GM21825 (cell line): ENCODE results near the gene C9.
"Not testable (repeated sequence)": the region's sequence is repeated elsewhere in the genome, so short reads cannot be mapped to it uniquely, and the experiment has no call there.

Experiments used
- ATAC-seq: cut with Tn5 transposase; IDR thresholded peaks from one replicate; pipeline ENCODE4 v1.9.1; 2021; ENCODE audit warnings: mild to moderate bottlenecking, moderate library complexity; ENCODE audit not compliant: unreplicated experiment

Gene C9

GRCh38 chr5:39373791-39374190, 9.5 kb upstream of the C9 start:
- ATAC-seq = no peak

DNA sequence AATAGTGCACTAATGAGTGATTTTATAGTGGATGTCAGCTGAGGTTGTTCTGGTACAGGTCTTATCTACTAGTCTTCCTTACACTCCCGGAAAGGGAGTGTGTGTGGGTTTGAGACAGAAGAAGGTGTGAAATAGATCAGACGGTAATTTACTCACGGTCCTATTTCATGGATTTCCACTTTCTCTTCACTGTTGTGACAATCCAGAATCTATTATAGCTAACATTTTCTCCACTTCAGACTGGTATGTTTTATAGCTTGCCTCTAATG, 7.0 kb upstream of the C9 start:
- ATAC-seq = no peak

DNA sequence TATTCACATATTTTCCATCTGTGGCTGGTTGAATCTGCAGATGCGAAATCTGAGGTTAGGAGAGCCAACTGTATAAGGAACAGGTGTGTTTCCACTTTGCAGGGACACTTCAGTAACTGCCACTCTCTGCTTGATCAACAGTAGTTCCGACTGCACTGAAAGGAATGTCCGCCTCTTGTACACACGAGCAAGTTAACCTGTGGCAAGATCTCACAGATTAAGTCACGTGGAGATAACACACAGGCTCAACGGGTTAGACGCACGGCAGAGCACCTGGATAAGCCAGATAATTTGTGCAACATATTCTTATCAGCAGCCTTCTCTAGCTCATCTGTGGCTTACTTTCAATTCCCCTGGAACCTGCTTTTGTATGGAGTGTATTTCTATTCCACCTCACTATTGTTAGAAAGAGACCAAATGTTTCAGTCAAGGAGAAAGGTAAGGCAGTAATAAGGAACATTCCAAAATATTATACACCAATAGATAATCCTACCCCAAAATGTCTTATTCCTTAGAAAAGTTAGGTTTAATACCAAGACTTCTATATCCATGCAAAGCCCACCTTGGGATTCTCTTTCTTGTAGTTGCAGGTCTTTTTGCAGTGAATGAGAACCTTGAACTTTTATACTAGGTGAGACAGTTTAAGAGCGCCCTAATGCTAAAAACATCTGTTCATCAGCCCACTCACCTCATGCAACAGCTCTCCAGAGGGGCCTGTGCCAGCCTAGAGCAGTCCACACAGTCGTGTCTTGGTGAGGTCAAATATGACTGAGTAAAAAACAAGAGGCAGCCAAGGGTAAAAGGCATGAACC, 6.5 kb upstream of the C9 start:
- no peak for ATAC-seq

DNA sequence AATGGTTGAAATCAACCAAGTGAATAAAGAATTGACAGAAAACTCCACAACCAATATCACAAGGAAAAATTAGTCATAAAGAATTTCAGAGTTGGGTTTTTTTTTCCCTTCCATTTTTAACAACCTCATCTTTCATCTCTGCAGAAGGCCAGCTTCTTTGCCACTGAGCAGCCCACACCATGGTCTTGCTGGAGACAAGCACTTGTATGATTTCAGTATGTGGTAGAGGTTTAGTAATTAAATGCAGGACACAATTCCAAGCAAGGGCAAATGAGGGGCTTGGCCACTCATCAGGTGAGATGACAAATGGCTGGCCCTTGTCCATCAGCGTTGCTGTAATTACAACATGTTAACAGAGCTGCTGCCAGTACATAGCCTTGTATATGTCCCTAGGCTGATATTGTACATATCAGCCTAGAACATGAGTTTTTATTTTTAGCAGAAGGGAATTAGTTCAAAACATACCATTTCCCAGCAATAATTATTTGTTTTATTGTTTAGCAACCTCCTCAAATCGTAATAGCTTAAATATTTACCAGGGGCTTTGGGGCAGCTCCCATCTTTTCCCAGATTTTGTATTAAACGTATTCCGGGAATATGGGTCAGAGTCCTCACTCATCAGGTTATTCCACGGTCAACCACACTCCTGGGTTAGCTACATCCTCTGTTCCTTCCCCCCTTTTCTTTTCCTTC, 5.0 kb upstream of the C9 start:
- no peak for ATAC-seq

DNA sequence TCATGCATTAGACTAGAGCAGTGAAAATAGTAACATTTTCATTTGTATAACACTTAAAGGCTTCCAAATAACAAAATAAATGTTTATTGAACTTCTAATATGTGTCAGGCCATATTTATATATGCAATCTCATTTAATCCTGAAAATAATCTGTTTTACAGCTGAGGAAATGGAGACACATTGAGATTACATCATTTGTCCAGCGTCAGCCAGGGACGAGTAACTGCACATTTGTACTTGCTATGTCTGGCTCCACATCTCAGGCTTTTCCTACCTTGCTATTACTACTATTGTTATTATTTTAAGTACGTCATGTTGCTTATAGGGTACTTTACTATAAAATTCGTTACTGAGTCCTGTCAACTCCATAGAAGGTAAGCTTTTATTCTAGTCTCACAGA, 3.8 kb upstream of the C9 start:
- no peak for ATAC-seq

DNA sequence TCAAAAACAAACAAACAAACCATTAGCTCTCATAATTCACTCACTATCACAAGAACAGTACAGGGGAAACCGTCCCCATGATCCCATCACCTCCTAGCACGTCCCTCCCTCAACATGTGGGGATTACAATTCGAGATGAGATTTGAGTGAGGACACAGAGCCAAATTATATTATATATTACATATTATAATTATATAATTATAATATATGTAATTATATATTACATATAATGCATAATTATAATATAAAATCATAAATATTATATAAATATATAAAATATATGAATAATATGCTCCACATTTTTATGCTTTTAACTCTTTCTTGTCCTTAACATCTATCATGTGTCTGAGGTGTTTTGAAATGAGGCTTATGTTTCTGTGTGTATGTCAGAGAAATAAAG, 3.4 kb upstream of the C9 start:
- ATAC-seq = no peak

GRCh38 chr5:39363217-39363616, 1.1 kb downstream of the C9 start:
- no peak for ATAC-seq

DNA sequence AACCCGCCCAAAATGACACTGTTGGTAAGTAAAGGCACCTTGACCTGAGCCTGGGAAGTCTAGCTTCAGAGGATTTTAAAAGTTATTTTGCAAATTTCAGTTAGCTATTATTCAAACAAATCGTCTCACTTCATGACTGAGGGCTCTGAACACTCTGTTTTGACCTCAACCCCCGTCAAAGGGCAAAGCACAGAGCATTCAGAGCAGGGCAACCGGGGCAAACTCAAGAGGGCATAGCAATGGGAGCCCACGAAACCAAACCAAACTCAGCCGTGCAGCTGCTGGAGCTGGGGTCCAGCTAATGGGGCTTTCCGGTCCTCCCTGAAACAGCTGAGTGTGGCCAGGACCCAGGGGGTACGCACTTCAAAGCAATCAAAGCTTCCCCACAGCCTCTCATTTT, 1.6 kb downstream of the C9 start:
- no peak for ATAC-seq

- no peak for ATAC-seq
Observed at GRCh38 chr5:39361306-39361705, 3.0 kb downstream of the C9 start.

- no peak for ATAC-seq
Observed at GRCh38 chr5:39360471-39361111, 3.7 kb downstream of the C9 start.

DNA sequence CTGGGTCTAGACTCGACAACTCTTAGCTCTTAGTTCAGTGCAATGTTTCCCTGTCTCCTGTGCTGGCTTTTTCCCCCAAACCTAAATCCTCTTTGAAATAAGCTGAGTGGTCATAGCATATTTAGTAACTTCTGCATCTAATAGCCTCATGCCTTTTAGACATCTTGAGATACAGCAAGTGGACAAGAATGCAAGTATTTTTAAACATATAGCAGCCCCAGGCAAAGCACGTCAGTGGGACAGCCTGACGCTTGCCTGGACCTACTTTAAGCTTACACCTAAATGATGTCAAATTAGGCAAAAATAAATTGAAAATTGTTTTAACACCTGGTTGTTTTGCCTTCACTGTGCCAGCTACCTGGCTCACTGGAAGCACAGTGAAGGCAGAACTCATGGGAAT, 8.0 kb downstream of the C9 start:
- no peak for ATAC-seq

DNA sequence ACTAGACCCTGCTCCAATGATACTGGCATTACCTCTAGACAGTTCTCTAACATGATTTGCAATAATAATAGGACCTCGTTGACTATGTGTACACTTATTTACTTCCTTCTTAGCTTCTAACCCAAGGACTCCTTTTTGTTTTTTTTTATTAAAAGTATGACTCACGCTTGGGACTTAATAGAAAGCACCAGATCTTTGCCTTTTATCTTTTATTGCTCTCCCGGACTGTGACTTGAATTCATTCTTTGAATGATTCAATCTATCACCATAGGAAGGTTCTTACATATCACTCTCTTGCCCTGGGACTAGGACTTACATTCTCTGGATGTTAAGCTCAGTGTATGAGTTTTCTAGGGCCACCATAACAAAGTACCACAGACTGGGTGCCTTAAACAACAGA, 9.0 kb downstream of the C9 start:
- ATAC-seq = no peak

DNA sequence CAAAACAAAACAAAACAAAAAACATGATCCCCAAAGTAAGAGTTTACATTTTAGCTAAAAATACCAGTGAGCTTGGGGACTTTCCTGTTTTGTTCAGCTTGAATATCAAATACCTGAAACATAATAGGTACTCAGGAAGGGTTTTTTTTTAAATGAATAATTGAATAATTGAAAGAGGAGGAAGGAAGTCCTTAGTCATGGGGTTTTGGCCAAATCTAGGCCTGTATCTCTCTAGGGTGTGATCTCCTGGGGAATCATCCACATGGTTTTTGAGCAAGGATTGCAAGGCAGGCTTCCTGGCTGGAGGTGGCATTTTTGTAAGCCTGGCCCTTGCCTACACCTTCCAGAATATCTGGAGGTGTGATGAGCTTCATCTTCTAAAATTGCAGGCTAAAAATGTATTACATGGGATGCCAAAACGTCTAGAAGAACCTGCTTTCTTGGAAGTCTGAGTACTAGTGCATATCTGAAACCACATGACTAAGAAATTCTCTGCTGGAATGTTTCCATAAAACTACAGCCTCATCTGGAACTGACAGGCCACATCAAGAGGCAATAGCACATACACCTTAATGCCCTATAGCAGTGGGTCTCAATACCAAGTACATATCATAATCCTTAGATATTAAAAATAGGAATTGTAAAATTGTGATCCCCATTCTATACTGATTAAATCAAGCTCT, 10.4 kb downstream of the C9 start:
- no peak for ATAC-seq

DNA sequence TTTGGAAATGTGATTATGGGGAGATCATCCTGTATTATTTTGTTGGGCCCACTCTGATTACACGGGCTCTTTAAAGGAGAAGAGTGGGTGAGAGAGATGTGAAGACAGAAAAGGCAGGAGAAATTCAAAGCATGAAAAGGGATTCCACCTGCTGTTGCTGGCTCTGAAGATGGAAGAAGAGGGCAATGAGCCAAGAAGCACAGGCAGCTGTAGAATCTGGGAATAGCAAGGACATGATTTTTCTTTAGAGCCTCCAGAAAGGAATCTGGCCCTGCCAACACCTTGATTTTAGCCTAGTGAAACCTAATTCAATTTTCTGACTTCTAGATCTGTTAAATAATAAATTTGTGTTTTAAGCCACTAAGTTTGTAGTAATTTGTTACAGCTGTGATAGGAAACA, 11.3 kb downstream of the C9 start:
- no peak for ATAC-seq

- ATAC-seq = no peak
Observed at GRCh38 chr5:39352170-39352569, 12.1 kb downstream of the C9 start.

- no peak for ATAC-seq
Observed at GRCh38 chr5:39349484-39349883, 14.8 kb downstream of the C9 start.

DNA sequence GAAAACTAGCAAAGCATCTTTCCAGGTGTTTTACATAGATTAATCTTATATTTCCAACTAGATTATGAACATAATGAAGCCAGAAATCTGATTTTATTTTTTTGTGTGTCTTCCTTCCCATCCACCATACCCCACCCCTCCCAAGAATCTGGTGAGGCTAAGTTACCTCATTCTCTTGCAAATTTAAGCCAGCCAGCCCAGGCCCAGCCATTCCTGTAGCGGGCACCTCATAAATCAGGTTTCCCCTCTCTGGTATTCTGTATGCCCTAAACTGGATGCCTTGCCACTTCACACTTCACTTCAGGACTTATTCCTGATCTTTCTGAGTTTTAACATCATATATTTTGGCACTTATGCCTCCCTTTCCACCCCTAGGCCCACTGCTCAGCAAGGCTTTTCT, 21.8 kb downstream of the C9 start:
- ATAC-seq = no peak

- ATAC-seq = no peak
Observed at GRCh38 chr5:39341896-39342295, 22.4 kb downstream of the C9 start.

DNA sequence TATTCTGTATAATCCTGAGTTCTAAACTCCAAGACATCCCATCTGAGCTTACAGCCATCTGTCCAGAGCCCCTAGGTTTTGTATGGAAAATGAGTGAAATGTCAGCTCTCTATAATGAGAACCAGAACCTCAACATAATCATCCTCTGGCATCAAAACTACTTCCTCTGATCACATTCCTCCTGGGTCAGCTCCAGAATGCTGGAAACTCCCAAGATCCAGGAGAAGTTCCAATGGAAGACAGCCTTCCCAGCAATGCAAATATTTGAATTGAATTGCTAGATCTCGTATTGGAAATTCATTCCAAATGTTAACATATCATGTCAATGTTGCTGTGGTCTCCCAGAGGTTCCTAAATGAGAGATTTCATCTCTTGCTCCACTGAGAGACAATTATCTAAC, 23.8 kb downstream of the C9 start:
- ATAC-seq = no peak

GRCh38 chr5:39337252-39337915, 26.9 kb downstream of the C9 start:
- no peak for ATAC-seq

GRCh38 chr5:39334296-39334695, 30.0 kb downstream of the C9 start:
- ATAC-seq = not testable (repeated sequence)
